Suprapubic skin (tissue), 4 donors: ENCODE results near the gene PRSS36. TPM values are rescaled to one million over a fixed set of nuclear protein-coding genes. Genes with fewer than 3 reads are reported as not detected.

Source experiments
- DNase-seq, 2 donors: peaks; one replicate each; pipeline ENCODE4 v3.0.0-alpha.2; 2019; ENCODE audit warnings: low spot score in 2 of 2
- H3K27ac ChIP-seq: fragments of 200-600 bp; sonication (generic); one replicate; pipeline ENCODE4 v1.5.1; 2019
- H3K27me3 ChIP-seq: fragments of 200-600 bp; sonication (generic); one replicate; pipeline ENCODE4 v1.5.1; 2019
- H3K36me3 ChIP-seq: fragments of 200-600 bp; sonication (generic); one replicate; pipeline ENCODE4 v1.5.1; 2019
- H3K4me1 ChIP-seq: fragments of 200-600 bp; sonication (generic); one replicate; pipeline ENCODE4 v1.5.1; 2019
- H3K4me3 ChIP-seq: fragments of 200-600 bp; sonication (generic); one replicate; pipeline ENCODE4 v1.5.1; 2019; ENCODE audit warnings: mild to moderate bottlenecking
- H3K9me3 ChIP-seq: fragments of 200-600 bp; sonication (generic); one replicate; pipeline ENCODE4 v1.5.1; 2019
- EP300 ChIP-seq: sonication (generic); formaldehyde crosslinking; IDR thresholded peaks from one replicate; pipeline ENCODE4 v1.6.1; 2017; ENCODE audit warnings: antibody characterized with exemption
- POLR2A ChIP-seq, 2 donors: fragments of 450-650 bp; IDR thresholded peaks; one replicate each; pipeline ENCODE4 v1.6.1; 2017; ENCODE audit warnings: antibody characterized with exemption in 2 of 2, mild to moderate bottlenecking in 2 of 2, moderate library complexity in 2 of 2
- POLR2AphosphoS5 ChIP-seq, 3 donors: sonication (generic); formaldehyde crosslinking; IDR thresholded peaks; one replicate each; pipeline ENCODE4 v1.6.1; 2017; ENCODE audit warnings: antibody characterized with exemption in 3 of 3
- WGBS: methylation state at CpG from one replicate; pipeline ENCODE4 v1.1.5; 2018; 5-methylcytosine and 5-hydroxymethylcytosine counted together
- total RNA-seq, 4 donors: library from RNA; depleted of rRNA; stranded (reverse); fragments of >200 nt; gene quantifications; one replicate each; pipeline ENCODE4 v1.1.0, GENCODE V29; 2016
- TF ChIP-seq, protein P1 (sequence below), 2 donors: fragments of 200-600 bp in 1 of 2; fragments of 450-650 bp in 1 of 2; sonication (generic) in 1 of 2; IDR thresholded peaks; one replicate each; pipeline ENCODE4 v1.5.1; 2016 to 2019; ENCODE audit warnings: antibody characterized with exemption in 2 of 2, mild to moderate bottlenecking in 1 of 2, moderate library complexity in 1 of 2

PRSS36 gene
- total RNA-seq, 4 donors from 2014 or later: 2.2 to 17.8 (median 8.4) TPM

GRCh38 chr16:31136287-31136662 lies 13.6 kb downstream of the PRSS36 start:
- H3K27ac ChIP-seq: no peak overlapping the region
- 73% methylated on average over 6 of the region's 6 CpGs for whole genome bisulfite sequencing

DNA sequence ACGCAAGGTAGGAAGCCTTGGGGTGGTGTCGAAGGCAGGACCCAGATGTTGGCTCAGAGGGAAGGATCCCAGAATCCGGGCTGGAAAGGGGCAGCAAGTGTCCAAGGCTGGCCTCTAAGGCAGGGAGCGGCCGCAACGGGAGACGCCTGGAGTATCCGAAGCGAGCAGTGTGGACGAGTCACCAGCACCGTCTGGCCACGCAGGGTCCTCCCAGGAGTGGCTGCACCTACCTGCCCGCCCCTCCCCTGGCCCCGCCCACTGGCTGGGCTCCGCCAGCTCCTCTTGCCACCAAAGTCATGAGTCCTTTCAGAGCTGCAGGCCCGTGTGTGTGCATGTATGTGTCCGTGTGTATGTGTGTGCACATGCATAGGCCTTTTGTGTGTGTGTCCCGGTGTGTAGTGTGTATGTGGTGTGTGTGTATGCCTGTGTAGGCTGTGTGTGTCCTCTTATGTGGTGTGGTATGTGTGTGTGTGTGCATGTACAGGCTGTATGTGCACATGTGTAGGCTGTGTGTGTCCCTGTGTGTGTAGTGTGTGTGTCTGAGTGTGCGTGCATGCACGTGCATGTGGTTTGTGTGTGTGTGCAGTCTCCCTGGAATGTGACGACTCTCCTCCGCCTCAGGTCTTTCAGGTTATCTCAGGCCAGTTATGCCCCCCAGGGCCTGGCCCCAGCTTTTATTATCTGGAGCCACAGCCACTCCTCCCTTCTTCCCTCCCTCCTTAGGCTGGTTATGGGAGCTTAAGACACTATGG lies 14.2 kb downstream of the PRSS36 start, which contains the start of gene PRSS8:
TSS of gene PRSS8 (minus strand) at position 193 of the 752 bp plus-strand sequence. CDS start 229 bp downstream, outside the sequence.
- no peak for DNase-seq
- TF ChIP-seq EP300: no peak
- TF ChIP-seq, protein P1, sequence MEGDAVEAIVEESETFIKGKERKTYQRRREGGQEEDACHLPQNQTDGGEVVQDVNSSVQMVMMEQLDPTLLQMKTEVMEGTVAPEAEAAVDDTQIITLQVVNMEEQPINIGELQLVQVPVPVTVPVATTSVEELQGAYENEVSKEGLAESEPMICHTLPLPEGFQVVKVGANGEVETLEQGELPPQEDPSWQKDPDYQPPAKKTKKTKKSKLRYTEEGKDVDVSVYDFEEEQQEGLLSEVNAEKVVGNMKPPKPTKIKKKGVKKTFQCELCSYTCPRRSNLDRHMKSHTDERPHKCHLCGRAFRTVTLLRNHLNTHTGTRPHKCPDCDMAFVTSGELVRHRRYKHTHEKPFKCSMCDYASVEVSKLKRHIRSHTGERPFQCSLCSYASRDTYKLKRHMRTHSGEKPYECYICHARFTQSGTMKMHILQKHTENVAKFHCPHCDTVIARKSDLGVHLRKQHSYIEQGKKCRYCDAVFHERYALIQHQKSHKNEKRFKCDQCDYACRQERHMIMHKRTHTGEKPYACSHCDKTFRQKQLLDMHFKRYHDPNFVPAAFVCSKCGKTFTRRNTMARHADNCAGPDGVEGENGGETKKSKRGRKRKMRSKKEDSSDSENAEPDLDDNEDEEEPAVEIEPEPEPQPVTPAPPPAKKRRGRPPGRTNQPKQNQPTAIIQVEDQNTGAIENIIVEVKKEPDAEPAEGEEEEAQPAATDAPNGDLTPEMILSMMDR (IDR thresholded peaks at IDR 0.05): no peak
- 39% methylated on average over 9 of the region's 22 CpGs for WGBS
- Histone ChIP-seq H3K27ac (peak within 1 kb of the TSS; percentile 82), H3K4me3 (peak within 1 kb of the TSS; percentile 52), H3K36me3 (peaks cover 16% of the 10 kb centered on the region), H3K27me3 (no peaks in the 10 kb centered on the region), H3K4me1 (peaks cover 69% of the 10 kb centered on the region), H3K9me3 (no peaks in the 10 kb centered on the region)

More at GRCh38 chr16:31136287-31136662, 13.6 kb downstream of the PRSS36 start:
- peaks cover 69% of the 10 kb centered on the region for H3K4me1 ChIP-seq
- no peaks in the 10 kb centered on the region for H3K27me3 ChIP-seq
- DNase-seq: no peak
- TF ChIP-seq, protein P1 (IDR thresholded peaks at IDR 0.05): no peak
- no peak for TF ChIP-seq POLR2A (IDR thresholded peaks at IDR 0.05)
- TF ChIP-seq EP300: no peak
- TF ChIP-seq POLR2AphosphoS5 (IDR thresholded peaks at IDR 0.05): no peak
- no peak overlapping the region for H3K4me3 ChIP-seq
- no peaks in the 10 kb centered on the region for H3K9me3 ChIP-seq
- peaks cover 11% of the 10 kb centered on the region for H3K36me3 ChIP-seq

DNA sequence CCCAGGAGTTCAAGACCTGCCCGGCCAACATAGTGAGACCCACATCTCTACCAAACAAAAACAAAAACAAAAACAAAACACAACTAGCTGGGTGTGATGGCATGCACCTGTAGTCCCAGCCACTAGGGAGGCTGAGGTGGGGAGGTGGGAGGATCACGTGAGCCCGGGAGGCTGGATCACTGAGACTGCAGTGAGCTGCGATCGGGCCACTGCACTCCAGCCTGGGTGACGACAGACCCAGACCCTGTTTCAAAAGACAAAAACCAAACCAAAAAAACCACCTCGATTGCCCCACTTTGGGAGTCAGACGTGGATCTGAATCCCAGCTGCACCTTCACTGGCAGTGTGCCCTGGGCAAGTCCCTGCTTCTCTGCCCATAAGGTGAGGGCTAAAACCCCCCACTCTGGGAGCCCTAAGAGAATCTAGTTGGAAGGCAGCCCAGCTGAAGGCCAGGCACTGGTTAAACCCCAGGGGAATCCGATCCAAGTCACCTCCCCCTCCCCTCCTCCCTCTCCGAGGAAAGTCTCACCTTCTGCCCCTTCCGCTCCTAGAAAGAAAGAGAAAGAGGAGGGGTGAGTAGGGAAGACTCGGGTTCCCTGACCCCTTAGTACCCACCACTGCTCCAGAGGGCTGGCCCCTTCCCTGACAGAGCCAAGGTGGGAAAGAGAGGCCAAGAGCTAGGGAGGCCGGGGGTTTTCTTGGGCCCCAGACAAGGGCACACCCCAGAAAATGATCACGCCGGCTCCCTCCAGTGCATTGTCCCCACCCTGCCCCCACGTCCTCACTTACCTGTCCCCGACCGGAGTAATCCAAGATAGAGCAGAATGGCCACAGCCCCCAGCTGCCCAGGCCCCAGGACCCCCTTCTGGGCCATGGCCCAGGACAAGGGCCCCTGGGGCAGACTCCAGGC lies 15.0 kb downstream of the PRSS36 start:
- WGBS: 23% methylated on average over 17 of the region's 18 CpGs

GRCh38 chr16:31134091-31134571 lies 15.7 kb downstream of the PRSS36 start:
- H3K4me3 ChIP-seq: peak overlapping the region; percentile 52
- H3K27me3 ChIP-seq: no peaks in the 10 kb centered on the region
- no peak overlapping the region for H3K27ac ChIP-seq
- no peaks in the 10 kb centered on the region for H3K9me3 ChIP-seq
- no peak for TF ChIP-seq POLR2A (IDR thresholded peaks at IDR 0.05)
- no peak for TF ChIP-seq EP300
- TF ChIP-seq, protein P1 (IDR thresholded peaks at IDR 0.05): no peak
- no peak for DNase-seq
- WGBS: 29% methylated on average over 5 of the region's 5 CpGs
- H3K4me1 ChIP-seq: peaks cover 75% of the 10 kb centered on the region
- H3K36me3 ChIP-seq: peaks cover 26% of the 10 kb centered on the region

More for the DNA sequence above, 15.0 kb downstream of the PRSS36 start:
- Histone ChIP-seq H3K4me1 (peaks cover 72% of the 10 kb centered on the region), H3K4me3 (peak overlapping the region; percentile 52), H3K27ac (peak overlapping the region; percentile 82), H3K27me3 (no peaks in the 10 kb centered on the region), H3K9me3 (no peaks in the 10 kb centered on the region), H3K36me3 (peaks cover 24% of the 10 kb centered on the region)
- no peak for DNase-seq
- TF ChIP-seq EP300 (no peak), POLR2A (IDR thresholded peaks at IDR 0.05) (no peak)
- TF ChIP-seq, protein P1 (IDR thresholded peaks at IDR 0.05): peak in 1 of 2 donors; percentile 12
